GM23338 (cell line): ENCODE results near the gene SSU72. TPM values are rescaled to one million over a fixed set of nuclear protein-coding genes. Genes with fewer than 3 reads are reported as not detected.

Source experiments
- ATAC-seq: fragments of 200-7000 bp; cut with Tn5 transposase; 3 replicates; pipeline ENCODE4 v1.9.1; 2020
- DNase-seq: peaks from one replicate; pipeline ENCODE4 v3.0.0-alpha.2; 2015; ENCODE audit warnings: low spot score
- H2AFZ ChIP-seq: fragments of 200-600 bp; sonication (generic); 2 replicates; pipeline ENCODE4 v1.8.0; 2016; ENCODE audit warnings: antibody characterized with exemption, mild to moderate bottlenecking, moderate library complexity
- H3F3A ChIP-seq: fragments of 200-600 bp; sonication (generic); replicated peaks from 2 replicates; pipeline ENCODE4 v1.8.0; 2017; ENCODE audit warnings: antibody characterized with exemption, mixed run types, low read depth
- H3K27ac ChIP-seq: fragments of 200-600 bp; sonication (generic); 2 replicates; pipeline ENCODE4 v1.6.1; 2016; ENCODE audit warnings: low read depth
- H3K27me3 ChIP-seq: fragments of 200-600 bp; sonication (generic); 2 replicates; pipeline ENCODE4 v1.8.0; 2016; ENCODE audit warnings: mild to moderate bottlenecking, mixed run types, moderate library complexity; ENCODE audit not compliant: insufficient read depth
- H3K36me3 ChIP-seq: fragments of 200-600 bp; sonication (generic); 2 replicates; pipeline ENCODE4 v1.8.0; 2016; ENCODE audit warnings: mild to moderate bottlenecking; ENCODE audit not compliant: insufficient read depth
- H3K4me1 ChIP-seq: fragments of 200-600 bp; sonication (generic); 2 replicates; pipeline ENCODE4 v1.8.0; 2016; ENCODE audit warnings: mild to moderate bottlenecking, moderate library complexity; ENCODE audit not compliant: insufficient read depth
- H3K4me2 ChIP-seq: fragments of 200-600 bp; sonication (generic); 2 replicates; pipeline ENCODE4 v1.7.1; 2017; ENCODE audit warnings: mixed run types
- H3K4me3 ChIP-seq: fragments of 200-600 bp; sonication (generic); 2 replicates; pipeline ENCODE4 v1.6.1; 2016; ENCODE audit warnings: mixed run types
- H3K79me2 ChIP-seq: fragments of 200-600 bp; sonication (generic); replicated peaks from 2 replicates; pipeline ENCODE4 v1.8.0; 2017; ENCODE audit warnings: mild to moderate bottlenecking; ENCODE audit not compliant: insufficient read depth
- H3K9me2 ChIP-seq: fragments of 200-600 bp; sonication (generic); 2 replicates; pipeline ENCODE4 v1.8.0; 2017; ENCODE audit not compliant: insufficient read depth
- H4K20me1 ChIP-seq: fragments of 200-600 bp; sonication (generic); replicated peaks from 2 replicates; pipeline ENCODE4 v1.8.0; 2017; ENCODE audit warnings: mild to moderate bottlenecking; ENCODE audit not compliant: insufficient read depth
- H3K27ac Mint-ChIP-seq: 2 replicates; pipeline ENCODE4 v1.8.0; 2020; ENCODE audit warnings: inconsistent platforms, mild to moderate bottlenecking, moderate library complexity, mixed read lengths
- H3K27me3 Mint-ChIP-seq: 3 replicates; pipeline ENCODE4 v1.8.0; 2022; ENCODE audit warnings: low read depth, mild to moderate bottlenecking, moderate library complexity, mixed read lengths, inconsistent platforms; ENCODE audit not compliant: insufficient read depth, poor library complexity
- H3K36me3 Mint-ChIP-seq: 3 replicates; pipeline ENCODE4 v1.8.0; 2021; ENCODE audit warnings: low read depth, mild to moderate bottlenecking, inconsistent platforms, moderate library complexity, mixed read lengths
- H3K4me1 Mint-ChIP-seq: 3 replicates; pipeline ENCODE4 v1.8.0; 2020; ENCODE audit warnings: mild to moderate bottlenecking, inconsistent platforms, mixed read lengths
- H3K4me3 Mint-ChIP-seq: 3 replicates; pipeline ENCODE4 v1.8.0; 2021; ENCODE audit warnings: moderate library complexity, mild to moderate bottlenecking, inconsistent platforms, mixed read lengths
- H3K9me3 Mint-ChIP-seq: 3 replicates; pipeline ENCODE4 v1.8.0; 2020; ENCODE audit warnings: moderate library complexity, mild to moderate bottlenecking, inconsistent platforms, mixed read lengths
- CREB1 ChIP-seq: fragments of 250-450 bp; sonication (Bioruptor Pico); IDR thresholded peaks from 2 replicates; pipeline ENCODE4 v1.5.0; 2020; ENCODE audit warnings: low read depth, mild to moderate bottlenecking, moderate library complexity
- ETS1 ChIP-seq: IDR thresholded peaks from 2 replicates; pipeline ENCODE4 v1.6.1; 2016; ENCODE audit warnings: antibody characterized with exemption
- EZH2 ChIP-seq: fragments of 200-600 bp; sonication (generic); IDR thresholded peaks from one replicate; pipeline ENCODE4 v1.8.0; 2017; ENCODE audit warnings: antibody characterized with exemption, mild to moderate bottlenecking, low read depth; ENCODE audit not compliant: unreplicated experiment
- EZH2phosphoT487 ChIP-seq: fragments of 200-600 bp; sonication (generic); IDR thresholded peaks from one replicate; pipeline ENCODE4 v1.8.1; 2018; ENCODE audit warnings: antibody characterized with exemption; ENCODE audit not compliant: unreplicated experiment
- JUNB ChIP-seq: IDR thresholded peaks from one replicate; pipeline ENCODE4 v1.6.1; 2016; ENCODE audit warnings: antibody characterized with exemption; ENCODE audit not compliant: unreplicated experiment
- NANOG ChIP-seq: IDR thresholded peaks from 2 replicates; pipeline ENCODE4 v1.6.1; 2016; ENCODE audit warnings: antibody characterized with exemption, borderline replicate concordance
- POLR2AphosphoS5 ChIP-seq: IDR thresholded peaks from 2 replicates; pipeline ENCODE4 v1.6.1; 2016; ENCODE audit warnings: antibody characterized with exemption, low read depth
- REST ChIP-seq: IDR thresholded peaks from one replicate; pipeline ENCODE4 v1.6.1; 2018; ENCODE audit warnings: antibody characterized with exemption; ENCODE audit not compliant: unreplicated experiment
- STAT1 ChIP-seq: IDR thresholded peaks from one replicate; pipeline ENCODE4 v1.6.1; 2016; ENCODE audit warnings: antibody characterized with exemption; ENCODE audit not compliant: unreplicated experiment
- ZNF114 ChIP-seq: fragments of 250-450 bp; sonication (Bioruptor Pico); IDR thresholded peaks from 2 replicates; pipeline ENCODE4 v1.5.0; 2020; ENCODE audit warnings: mild to moderate bottlenecking, moderate library complexity
- ZNF331 ChIP-seq: fragments of 250-450 bp; sonication (Bioruptor Pico); IDR thresholded peaks from 2 replicates; pipeline ENCODE4 v1.5.0; 2020; ENCODE audit warnings: low read depth, mild to moderate bottlenecking, moderate library complexity
- polyA plus RNA-seq: library from polyadenylated mRNA; unstranded; fragments of >200 nt; fragmentation: Nextera tagmentation; extraction: Ambion mirVana; gene quantifications from 2 replicates; pipeline ENCODE4 v1.2.1, GENCODE V29; 2016
- total RNA-seq: library from RNA; depleted of rRNA; stranded (reverse); fragments of >200 nt; shearing (Covaris generic); gene quantifications from 2 replicates; pipeline ENCODE4 v1.2.3, GENCODE V29; 2014
- TF ChIP-seq, protein P1 (sequence below): fragments of 250-450 bp; sonication (Bioruptor Pico); IDR thresholded peaks from 2 replicates; pipeline ENCODE4 v1.5.0; 2020; ENCODE audit warnings: mild to moderate bottlenecking, moderate library complexity
- TF ChIP-seq, protein P2 (sequence below), 2 experiments: fragments of 200-600 bp in 1 of 2; sonication (generic) in 1 of 2; conservative IDR thresholded peaks; 2 replicates each; pipeline versions ENCODE4 v1.5.1 to v1.6.1; 2016 to 2017; ENCODE audit warnings: antibody characterized with exemption in 2 of 2, low read depth in 2 of 2, mild to moderate bottlenecking in 2 of 2, moderate library complexity in 1 of 2

The SSU72 gene
- total and polyA plus RNA-seq, 2 experiments from 2014 or later = 148 to 248 TPM

DNA sequence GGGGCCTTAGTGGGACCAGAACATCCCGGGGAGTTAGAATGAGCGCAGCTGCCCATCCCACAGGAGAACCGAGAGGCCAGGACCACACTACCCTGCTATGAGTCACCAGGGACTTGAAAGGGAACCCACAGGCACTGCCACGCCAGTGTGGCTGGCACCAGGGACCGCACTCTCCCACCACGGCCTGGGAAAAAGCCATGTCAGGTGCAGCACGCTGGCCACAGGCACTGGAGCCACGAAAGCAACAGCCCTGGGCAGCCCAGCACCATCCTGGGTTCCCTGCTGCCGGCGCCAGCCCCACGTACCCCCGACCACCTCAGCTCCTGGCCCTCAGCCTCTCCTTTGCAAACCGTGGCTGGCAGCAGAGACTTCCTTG, 20.1 kb downstream of the SSU72 start:
- no peak overlapping the region for H3K27ac Mint-ChIP-seq
- H3K27ac ChIP-seq = no peak overlapping the region
- no peaks in the 10 kb centered on the region for H3K9me3 Mint-ChIP-seq
- DNase-seq = no peak
- no peak overlapping the region for H2AFZ ChIP-seq
- no peaks in the 10 kb centered on the region for H3K36me3 ChIP-seq
- H3K4me3 Mint-ChIP-seq = no peak overlapping the region
- 0 out of 2 replicates have a peak, but pooled peaks cover 19% of the 10 kb centered on the region for H3F3A ChIP-seq
- H3K27me3 ChIP-seq = no peaks in the 10 kb centered on the region
- H3K36me3 Mint-ChIP-seq = no peaks in the 10 kb centered on the region
- no peak overlapping the region for H3K4me3 ChIP-seq
- TF ChIP-seq ZNF331 (no peak), STAT1 (no peak), CREB1 (CRISPR knock-in tag) (no peak), EZH2phosphoT487 (no peak), ETS1 (no peak), ZNF114 (CRISPR knock-in tag) (no peak), JUNB (no peak), NANOG (no peak), POLR2AphosphoS5 (no peak; the same call in 1 of the 2 replicates), REST (no peak), EZH2 (no peak)
- TF ChIP-seq, protein P1, sequence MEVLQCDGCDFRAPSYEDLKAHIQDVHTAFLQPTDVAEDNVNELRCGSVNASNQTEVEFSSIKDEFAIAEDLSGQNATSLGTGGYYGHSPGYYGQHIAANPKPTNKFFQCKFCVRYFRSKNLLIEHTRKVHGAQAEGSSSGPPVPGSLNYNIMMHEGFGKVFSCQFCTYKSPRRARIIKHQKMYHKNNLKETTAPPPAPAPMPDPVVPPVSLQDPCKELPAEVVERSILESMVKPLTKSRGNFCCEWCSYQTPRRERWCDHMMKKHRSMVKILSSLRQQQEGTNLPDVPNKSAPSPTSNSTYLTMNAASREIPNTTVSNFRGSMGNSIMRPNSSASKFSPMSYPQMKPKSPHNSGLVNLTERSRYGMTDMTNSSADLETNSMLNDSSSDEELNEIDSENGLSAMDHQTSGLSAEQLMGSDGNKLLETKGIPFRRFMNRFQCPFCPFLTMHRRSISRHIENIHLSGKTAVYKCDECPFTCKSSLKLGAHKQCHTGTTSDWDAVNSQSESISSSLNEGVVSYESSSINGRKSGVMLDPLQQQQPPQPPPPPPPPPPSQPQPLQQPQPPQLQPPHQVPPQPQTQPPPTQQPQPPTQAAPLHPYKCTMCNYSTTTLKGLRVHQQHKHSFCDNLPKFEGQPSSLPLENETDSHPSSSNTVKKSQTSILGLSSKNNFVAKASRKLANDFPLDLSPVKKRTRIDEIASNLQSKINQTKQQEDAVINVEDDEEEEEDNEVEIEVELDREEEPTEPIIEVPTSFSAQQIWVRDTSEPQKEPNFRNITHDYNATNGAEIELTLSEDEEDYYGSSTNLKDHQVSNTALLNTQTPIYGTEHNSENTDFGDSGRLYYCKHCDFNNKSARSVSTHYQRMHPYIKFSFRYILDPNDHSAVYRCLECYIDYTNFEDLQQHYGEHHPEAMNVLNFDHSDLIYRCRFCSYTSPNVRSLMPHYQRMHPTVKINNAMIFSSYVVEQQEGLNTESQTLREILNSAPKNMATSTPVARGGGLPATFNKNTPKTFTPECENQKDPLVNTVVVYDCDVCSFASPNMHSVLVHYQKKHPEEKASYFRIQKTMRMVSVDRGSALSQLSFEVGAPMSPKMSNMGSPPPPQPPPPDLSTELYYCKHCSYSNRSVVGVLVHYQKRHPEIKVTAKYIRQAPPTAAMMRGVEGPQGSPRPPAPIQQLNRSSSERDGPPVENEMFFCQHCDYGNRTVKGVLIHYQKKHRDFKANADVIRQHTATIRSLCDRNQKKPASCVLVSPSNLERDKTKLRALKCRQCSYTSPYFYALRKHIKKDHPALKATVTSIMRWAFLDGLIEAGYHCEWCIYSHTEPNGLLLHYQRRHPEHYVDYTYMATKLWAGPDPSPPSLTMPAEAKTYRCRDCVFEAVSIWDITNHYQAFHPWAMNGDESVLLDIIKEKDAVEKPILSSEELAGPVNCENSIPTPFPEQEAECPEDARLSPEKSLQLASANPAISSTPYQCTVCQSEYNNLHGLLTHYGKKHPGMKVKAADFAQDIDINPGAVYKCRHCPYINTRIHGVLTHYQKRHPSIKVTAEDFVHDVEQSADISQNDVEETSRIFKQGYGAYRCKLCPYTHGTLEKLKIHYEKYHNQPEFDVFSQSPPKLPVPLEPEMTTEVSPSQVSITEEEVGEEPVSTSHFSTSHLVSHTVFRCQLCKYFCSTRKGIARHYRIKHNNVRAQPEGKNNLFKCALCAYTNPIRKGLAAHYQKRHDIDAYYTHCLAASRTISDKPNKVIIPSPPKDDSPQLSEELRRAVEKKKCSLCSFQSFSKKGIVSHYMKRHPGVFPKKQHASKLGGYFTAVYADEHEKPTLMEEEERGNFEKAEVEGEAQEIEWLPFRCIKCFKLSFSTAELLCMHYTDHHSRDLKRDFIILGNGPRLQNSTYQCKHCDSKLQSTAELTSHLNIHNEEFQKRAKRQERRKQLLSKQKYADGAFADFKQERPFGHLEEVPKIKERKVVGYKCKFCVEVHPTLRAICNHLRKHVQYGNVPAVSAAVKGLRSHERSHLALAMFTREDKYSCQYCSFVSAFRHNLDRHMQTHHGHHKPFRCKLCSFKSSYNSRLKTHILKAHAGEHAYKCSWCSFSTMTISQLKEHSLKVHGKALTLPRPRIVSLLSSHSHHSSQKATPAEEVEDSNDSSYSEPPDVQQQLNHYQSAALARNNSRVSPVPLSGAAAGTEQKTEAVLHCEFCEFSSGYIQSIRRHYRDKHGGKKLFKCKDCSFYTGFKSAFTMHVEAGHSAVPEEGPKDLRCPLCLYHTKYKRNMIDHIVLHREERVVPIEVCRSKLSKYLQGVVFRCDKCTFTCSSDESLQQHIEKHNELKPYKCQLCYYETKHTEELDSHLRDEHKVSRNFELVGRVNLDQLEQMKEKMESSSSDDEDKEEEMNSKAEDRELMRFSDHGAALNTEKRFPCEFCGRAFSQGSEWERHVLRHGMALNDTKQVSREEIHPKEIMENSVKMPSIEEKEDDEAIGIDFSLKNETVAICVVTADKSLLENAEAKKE = no peak
- TF ChIP-seq, protein P2, sequence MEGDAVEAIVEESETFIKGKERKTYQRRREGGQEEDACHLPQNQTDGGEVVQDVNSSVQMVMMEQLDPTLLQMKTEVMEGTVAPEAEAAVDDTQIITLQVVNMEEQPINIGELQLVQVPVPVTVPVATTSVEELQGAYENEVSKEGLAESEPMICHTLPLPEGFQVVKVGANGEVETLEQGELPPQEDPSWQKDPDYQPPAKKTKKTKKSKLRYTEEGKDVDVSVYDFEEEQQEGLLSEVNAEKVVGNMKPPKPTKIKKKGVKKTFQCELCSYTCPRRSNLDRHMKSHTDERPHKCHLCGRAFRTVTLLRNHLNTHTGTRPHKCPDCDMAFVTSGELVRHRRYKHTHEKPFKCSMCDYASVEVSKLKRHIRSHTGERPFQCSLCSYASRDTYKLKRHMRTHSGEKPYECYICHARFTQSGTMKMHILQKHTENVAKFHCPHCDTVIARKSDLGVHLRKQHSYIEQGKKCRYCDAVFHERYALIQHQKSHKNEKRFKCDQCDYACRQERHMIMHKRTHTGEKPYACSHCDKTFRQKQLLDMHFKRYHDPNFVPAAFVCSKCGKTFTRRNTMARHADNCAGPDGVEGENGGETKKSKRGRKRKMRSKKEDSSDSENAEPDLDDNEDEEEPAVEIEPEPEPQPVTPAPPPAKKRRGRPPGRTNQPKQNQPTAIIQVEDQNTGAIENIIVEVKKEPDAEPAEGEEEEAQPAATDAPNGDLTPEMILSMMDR (conservative IDR thresholded peaks at IDR 0.05; ENCODE audit: low read depth in 2 of 2) = no peak
- H4K20me1 ChIP-seq = peaks cover 20% of the 10 kb centered on the region
- ATAC-seq = no peak
- peaks cover 15% of the 10 kb centered on the region for H3K27me3 Mint-ChIP-seq
- no peaks in the 10 kb centered on the region for H3K9me2 ChIP-seq
- no peaks in the 10 kb centered on the region for H3K4me1 ChIP-seq
- peaks cover 13% of the 10 kb centered on the region; the same call in 1 of the 2 replicates for H3K79me2 ChIP-seq
- H3K4me1 Mint-ChIP-seq = no peaks in the 10 kb centered on the region; the same call in 2 of the 3 replicates
- H3K4me2 ChIP-seq = no peak overlapping the region
